ENCODE results near the gene INTS3.

DNA sequence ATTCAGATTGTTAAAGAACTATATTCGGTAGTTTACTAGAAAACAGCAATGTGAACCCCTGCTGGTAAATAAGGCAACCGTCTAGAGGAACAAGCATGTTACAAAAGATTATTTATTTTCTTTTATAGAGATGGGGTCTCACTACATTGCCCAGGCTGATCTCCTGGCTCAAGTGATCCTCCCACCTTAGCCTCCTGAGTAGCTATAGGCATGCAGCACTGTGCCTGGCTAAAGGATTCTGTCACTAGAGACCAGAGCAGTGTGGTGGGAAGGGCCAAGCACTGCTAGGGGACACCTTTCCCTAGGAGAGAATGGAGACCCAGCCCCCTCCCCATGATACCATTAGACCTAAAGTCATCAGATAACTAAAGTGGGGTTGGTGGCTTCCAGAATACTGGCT lies 76.3 kb downstream of the INTS3 start:
- TF ChIP-seq SIN3A (conservative IDR thresholded peaks at IDR 0.05 in 1 of 2, IDR thresholded peaks at IDR 0.05 in 1 of 2; ENCODE audit: low read depth in 1 of 2, low read length in 2 of 2) = no peak
- TF ChIP-seq, protein P1, sequence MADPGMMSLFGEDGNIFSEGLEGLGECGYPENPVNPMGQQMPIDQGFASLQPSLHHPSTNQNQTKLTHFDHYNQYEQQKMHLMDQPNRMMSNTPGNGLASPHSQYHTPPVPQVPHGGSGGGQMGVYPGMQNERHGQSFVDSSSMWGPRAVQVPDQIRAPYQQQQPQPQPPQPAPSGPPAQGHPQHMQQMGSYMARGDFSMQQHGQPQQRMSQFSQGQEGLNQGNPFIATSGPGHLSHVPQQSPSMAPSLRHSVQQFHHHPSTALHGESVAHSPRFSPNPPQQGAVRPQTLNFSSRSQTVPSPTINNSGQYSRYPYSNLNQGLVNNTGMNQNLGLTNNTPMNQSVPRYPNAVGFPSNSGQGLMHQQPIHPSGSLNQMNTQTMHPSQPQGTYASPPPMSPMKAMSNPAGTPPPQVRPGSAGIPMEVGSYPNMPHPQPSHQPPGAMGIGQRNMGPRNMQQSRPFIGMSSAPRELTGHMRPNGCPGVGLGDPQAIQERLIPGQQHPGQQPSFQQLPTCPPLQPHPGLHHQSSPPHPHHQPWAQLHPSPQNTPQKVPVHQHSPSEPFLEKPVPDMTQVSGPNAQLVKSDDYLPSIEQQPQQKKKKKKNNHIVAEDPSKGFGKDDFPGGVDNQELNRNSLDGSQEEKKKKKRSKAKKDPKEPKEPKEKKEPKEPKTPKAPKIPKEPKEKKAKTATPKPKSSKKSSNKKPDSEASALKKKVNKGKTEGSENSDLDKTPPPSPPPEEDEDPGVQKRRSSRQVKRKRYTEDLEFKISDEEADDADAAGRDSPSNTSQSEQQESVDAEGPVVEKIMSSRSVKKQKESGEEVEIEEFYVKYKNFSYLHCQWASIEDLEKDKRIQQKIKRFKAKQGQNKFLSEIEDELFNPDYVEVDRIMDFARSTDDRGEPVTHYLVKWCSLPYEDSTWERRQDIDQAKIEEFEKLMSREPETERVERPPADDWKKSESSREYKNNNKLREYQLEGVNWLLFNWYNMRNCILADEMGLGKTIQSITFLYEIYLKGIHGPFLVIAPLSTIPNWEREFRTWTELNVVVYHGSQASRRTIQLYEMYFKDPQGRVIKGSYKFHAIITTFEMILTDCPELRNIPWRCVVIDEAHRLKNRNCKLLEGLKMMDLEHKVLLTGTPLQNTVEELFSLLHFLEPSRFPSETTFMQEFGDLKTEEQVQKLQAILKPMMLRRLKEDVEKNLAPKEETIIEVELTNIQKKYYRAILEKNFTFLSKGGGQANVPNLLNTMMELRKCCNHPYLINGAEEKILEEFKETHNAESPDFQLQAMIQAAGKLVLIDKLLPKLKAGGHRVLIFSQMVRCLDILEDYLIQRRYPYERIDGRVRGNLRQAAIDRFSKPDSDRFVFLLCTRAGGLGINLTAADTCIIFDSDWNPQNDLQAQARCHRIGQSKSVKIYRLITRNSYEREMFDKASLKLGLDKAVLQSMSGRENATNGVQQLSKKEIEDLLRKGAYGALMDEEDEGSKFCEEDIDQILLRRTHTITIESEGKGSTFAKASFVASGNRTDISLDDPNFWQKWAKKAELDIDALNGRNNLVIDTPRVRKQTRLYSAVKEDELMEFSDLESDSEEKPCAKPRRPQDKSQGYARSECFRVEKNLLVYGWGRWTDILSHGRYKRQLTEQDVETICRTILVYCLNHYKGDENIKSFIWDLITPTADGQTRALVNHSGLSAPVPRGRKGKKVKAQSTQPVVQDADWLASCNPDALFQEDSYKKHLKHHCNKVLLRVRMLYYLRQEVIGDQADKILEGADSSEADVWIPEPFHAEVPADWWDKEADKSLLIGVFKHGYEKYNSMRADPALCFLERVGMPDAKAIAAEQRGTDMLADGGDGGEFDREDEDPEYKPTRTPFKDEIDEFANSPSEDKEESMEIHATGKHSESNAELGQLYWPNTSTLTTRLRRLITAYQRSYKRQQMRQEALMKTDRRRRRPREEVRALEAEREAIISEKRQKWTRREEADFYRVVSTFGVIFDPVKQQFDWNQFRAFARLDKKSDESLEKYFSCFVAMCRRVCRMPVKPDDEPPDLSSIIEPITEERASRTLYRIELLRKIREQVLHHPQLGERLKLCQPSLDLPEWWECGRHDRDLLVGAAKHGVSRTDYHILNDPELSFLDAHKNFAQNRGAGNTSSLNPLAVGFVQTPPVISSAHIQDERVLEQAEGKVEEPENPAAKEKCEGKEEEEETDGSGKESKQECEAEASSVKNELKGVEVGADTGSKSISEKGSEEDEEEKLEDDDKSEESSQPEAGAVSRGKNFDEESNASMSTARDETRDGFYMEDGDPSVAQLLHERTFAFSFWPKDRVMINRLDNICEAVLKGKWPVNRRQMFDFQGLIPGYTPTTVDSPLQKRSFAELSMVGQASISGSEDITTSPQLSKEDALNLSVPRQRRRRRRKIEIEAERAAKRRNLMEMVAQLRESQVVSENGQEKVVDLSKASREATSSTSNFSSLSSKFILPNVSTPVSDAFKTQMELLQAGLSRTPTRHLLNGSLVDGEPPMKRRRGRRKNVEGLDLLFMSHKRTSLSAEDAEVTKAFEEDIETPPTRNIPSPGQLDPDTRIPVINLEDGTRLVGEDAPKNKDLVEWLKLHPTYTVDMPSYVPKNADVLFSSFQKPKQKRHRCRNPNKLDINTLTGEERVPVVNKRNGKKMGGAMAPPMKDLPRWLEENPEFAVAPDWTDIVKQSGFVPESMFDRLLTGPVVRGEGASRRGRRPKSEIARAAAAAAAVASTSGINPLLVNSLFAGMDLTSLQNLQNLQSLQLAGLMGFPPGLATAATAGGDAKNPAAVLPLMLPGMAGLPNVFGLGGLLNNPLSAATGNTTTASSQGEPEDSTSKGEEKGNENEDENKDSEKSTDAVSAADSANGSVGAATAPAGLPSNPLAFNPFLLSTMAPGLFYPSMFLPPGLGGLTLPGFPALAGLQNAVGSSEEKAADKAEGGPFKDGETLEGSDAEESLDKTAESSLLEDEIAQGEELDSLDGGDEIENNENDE (IDR thresholded peaks at IDR 0.05; ENCODE audit: insufficient replicate concordance, low read length) = no peak
- TF ChIP-seq, protein P2, sequence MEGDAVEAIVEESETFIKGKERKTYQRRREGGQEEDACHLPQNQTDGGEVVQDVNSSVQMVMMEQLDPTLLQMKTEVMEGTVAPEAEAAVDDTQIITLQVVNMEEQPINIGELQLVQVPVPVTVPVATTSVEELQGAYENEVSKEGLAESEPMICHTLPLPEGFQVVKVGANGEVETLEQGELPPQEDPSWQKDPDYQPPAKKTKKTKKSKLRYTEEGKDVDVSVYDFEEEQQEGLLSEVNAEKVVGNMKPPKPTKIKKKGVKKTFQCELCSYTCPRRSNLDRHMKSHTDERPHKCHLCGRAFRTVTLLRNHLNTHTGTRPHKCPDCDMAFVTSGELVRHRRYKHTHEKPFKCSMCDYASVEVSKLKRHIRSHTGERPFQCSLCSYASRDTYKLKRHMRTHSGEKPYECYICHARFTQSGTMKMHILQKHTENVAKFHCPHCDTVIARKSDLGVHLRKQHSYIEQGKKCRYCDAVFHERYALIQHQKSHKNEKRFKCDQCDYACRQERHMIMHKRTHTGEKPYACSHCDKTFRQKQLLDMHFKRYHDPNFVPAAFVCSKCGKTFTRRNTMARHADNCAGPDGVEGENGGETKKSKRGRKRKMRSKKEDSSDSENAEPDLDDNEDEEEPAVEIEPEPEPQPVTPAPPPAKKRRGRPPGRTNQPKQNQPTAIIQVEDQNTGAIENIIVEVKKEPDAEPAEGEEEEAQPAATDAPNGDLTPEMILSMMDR (IDR thresholded peaks at IDR 0.05; ENCODE audit: control extremely low read depth in 1 of 3, insufficient read depth in 1 of 3, low read depth in 1 of 3, low read length in 3 of 3) = no peak

Measured in H1 (cell line).